HG03060 (cell line): Measurements from ENCODE around the gene RGS6.

Source experiments
- ATAC-seq: cut with Tn5 transposase; IDR thresholded peaks from one replicate; pipeline ENCODE4 v1.9.1; 2021; ENCODE audit warnings: low read depth, moderate number of reproducible peaks; ENCODE audit not compliant: unreplicated experiment

The RGS6 gene

GRCh38 chr14:72008666-72009065, 76.4 kb downstream of the RGS6 start:
- ATAC-seq: no peak

GRCh38 chr14:72010474-72010873, 78.2 kb downstream of the RGS6 start:
- no peak for ATAC-seq

GRCh38 chr14:72013721-72014345, 81.6 kb downstream of the RGS6 start:
- no peak for ATAC-seq

- ATAC-seq: no peak
Measured at GRCh38 chr14:72014486-72014885, 82.3 kb downstream of the RGS6 start.

GRCh38 chr14:72017290-72017689, 85.1 kb downstream of the RGS6 start:
- no peak for ATAC-seq

GRCh38 chr14:72023128-72024042, 91.2 kb downstream of the RGS6 start:
- ATAC-seq: no peak

- no peak for ATAC-seq
Measured at GRCh38 chr14:72024043-72024407, 91.8 kb downstream of the RGS6 start.

GRCh38 chr14:72024504-72024903, 92.3 kb downstream of the RGS6 start:
- no peak for ATAC-seq

GRCh38 chr14:72026536-72026935, 94.3 kb downstream of the RGS6 start:
- no peak for ATAC-seq

GRCh38 chr14:72027061-72027460, 94.8 kb downstream of the RGS6 start:
- no peak for ATAC-seq

- no peak for ATAC-seq
Measured at GRCh38 chr14:72033365-72033764, 101.1 kb downstream of the RGS6 start.

GRCh38 chr14:72040528-72040927, 108.3 kb downstream of the RGS6 start:
- no peak for ATAC-seq

- ATAC-seq: no peak
Measured at GRCh38 chr14:72045271-72045670, 113.0 kb downstream of the RGS6 start.

GRCh38 chr14:72045885-72046284, 113.7 kb downstream of the RGS6 start:
- ATAC-seq: no peak

GRCh38 chr14:72049462-72049861, 117.2 kb downstream of the RGS6 start:
- no peak for ATAC-seq

- ATAC-seq: no peak
Measured at GRCh38 chr14:72052356-72052755, 120.1 kb downstream of the RGS6 start.

- no peak for ATAC-seq
Measured at GRCh38 chr14:72053651-72054050, 121.4 kb downstream of the RGS6 start.

GRCh38 chr14:72054911-72055310, 122.7 kb downstream of the RGS6 start:
- no peak for ATAC-seq

- ATAC-seq: no peak
Measured at GRCh38 chr14:72057701-72058285, 125.6 kb downstream of the RGS6 start.

GRCh38 chr14:72060460-72060859, 128.2 kb downstream of the RGS6 start:
- no peak for ATAC-seq

GRCh38 chr14:72060917-72061316, 128.7 kb downstream of the RGS6 start:
- ATAC-seq: no peak

GRCh38 chr14:72061718-72062117, 129.5 kb downstream of the RGS6 start:
- ATAC-seq: no peak
